IgD-negative memory B cell (primary cell): ENCODE measurements around the gene MOCS1. TPM values are rescaled to one million over a fixed set of nuclear protein-coding genes. Genes with fewer than 3 reads are reported as not detected.

Experiments used
- H3K27ac Mint-ChIP-seq, 3 donors: one replicate each; pipeline ENCODE4 v1.8.0; 2020 to 2022; ENCODE audit warnings: mild to moderate bottlenecking in 3 of 3, mixed read lengths in 3 of 3, moderate library complexity in 1 of 3
- H3K27me3 Mint-ChIP-seq: one replicate; pipeline ENCODE4 v1.8.0; 2021; ENCODE audit warnings: mixed read lengths
- H3K36me3 Mint-ChIP-seq: one replicate; pipeline ENCODE4 v1.8.0; 2020; ENCODE audit warnings: mild to moderate bottlenecking, mixed read lengths
- H3K4me1 Mint-ChIP-seq, 3 donors: one replicate each; pipeline ENCODE4 v1.8.0; 2020 to 2022; ENCODE audit warnings: mixed read lengths in 3 of 3, mild to moderate bottlenecking in 1 of 3
- H3K4me3 Mint-ChIP-seq, 4 donors: one replicate each; pipeline ENCODE4 v1.8.0; 2020 to 2022; ENCODE audit warnings: mild to moderate bottlenecking in 4 of 4, mixed read lengths in 4 of 4, moderate library complexity in 3 of 4
- H3K9me3 Mint-ChIP-seq, 3 donors: one replicate each; pipeline ENCODE4 v1.8.0; 2020 to 2021; ENCODE audit warnings: mixed read lengths in 3 of 3, mild to moderate bottlenecking in 1 of 3
- polyA plus RNA-seq: library from polyadenylated mRNA; unstranded; fragments of 300-500 nt; fragmentation: Illumina TruSeq; gene quantifications from one replicate; pipeline ENCODE4 v1.2.3, GENCODE V29; 2021

The MOCS1 gene
- polyA plus RNA-seq, 1 donor from 2014 or later: 0.19 TPM

DNA sequence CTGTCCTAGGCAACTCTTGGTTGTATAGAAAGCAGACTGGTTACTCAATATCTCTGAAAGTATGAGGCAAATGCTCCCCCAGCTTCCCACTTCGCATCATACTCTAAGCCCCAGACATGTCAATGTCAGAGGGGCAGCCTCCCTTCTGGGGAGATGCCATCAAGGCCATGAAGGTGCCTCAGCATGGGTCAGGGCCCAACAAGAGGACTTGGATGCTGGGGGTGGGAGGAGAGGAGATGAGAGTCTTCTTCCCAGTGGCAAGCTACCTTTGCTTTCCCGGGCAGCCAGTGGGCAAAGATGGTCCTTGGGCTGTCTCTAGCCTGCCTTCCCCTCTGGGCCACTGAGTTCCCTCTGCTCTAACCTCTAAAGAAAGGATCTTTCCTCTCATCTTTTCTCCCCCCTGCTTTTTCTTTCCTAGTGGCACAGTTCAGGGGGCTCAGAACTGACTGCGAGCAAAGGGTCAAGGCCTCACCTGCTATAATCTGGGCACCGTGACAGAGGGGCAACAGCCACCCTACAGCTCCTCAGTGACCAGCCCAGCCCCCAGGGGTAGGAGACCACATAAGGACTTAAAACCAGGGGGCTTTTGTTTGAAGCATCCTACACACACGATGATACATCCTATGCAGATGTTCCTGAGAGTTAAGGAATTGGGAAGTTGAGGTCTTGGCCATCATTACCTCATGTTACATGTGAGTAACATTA lies 26.2 kb downstream of the MOCS1 start:
- Mint-ChIP-seq H3K36me3 (peaks cover 2% of the 10 kb centered on the region), H3K27me3 (peaks cover 3% of the 10 kb centered on the region), H3K27ac (no peak overlapping the region), H3K9me3 (no peaks in the 10 kb centered on the region), H3K4me1 (no peaks in the 10 kb centered on the region), H3K4me3 (no peak overlapping the region)

DNA sequence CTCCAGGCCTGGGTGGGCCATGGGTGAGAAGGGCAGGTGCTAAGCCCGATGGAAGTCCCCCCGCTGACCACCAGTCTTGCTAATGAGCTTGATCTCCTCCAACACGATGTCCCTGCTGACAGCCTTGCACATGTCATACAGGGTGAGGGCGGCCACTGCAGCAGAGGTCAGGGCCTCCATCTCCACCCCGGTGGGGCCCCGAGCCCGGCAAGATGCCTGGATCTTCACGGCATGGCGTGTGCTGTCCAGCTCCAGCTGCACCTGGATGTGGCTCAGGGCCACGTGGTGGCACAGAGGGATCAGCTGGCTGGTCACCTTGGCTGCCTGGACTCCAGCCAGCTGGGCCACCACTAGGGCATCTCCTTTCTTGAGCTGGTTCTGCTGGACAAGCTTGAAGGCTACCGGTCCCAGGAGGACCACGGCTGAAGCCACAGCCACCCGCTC lies 27.9 kb downstream of the MOCS1 start:
- no peaks in the 10 kb centered on the region for H3K9me3 Mint-ChIP-seq
- H3K36me3 Mint-ChIP-seq: peaks cover 2% of the 10 kb centered on the region
- H3K27ac Mint-ChIP-seq: peak overlapping the region in 1 of 3 donors; percentile 54
- H3K27me3 Mint-ChIP-seq: peaks cover 2% of the 10 kb centered on the region
- H3K4me3 Mint-ChIP-seq: no peak overlapping the region
- H3K4me1 Mint-ChIP-seq: no peaks in the 10 kb centered on the region

DNA sequence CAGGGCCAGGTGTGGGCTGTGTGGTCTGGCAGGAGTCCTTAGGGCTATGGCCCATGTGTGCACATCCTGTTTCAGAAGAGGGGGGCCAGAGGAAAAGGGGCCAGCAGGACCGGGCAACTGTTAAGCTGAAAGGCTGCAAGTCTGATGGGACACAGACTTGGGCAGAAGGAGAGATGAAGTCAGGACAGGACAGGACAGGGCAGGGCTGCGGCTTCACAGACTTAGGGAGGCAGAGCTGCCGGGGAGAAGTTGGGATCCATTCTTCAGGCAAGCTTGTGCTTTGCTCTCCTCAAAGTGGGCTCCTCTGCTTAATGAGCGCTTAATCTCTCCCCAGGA lies 28.7 kb downstream of the MOCS1 start:
- Mint-ChIP-seq H3K4me3 (no peak overlapping the region), H3K9me3 (no peaks in the 10 kb centered on the region), H3K36me3 (peaks cover 2% of the 10 kb centered on the region)

DNA sequence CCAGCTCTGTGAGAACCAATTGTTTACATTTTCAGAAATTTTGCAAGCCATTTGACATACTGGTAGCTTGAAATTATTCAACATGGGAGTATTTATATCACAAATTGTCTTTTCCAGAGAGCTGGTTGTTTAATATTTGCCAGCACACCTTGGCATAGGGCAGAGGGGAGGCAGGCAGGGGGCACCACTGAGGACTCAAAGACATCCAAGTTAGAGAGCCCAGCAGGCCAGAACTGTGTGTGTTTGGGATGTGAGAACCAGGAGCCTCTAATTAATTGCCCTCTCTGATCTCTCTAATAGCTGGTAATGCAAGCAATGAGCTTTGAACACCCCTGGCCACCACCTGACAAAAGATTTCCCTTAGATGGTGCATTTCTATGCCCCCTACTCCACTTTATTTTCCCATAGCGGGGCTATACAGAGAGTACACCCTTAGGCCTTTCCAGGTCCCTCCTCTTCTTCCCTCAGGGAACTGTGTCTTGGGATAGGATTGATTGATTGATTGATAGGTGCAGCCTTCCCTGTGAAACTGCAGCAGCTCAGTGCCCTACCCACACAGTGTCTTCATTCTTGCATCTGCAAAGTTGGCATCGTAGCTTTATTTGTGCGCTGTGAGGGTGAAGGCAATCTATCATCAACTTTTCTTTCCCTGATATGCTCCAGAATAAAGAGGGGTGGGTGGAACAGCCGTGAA lies 29.2 kb downstream of the MOCS1 start:
- H3K36me3 Mint-ChIP-seq: peaks cover 2% of the 10 kb centered on the region
- no peaks in the 10 kb centered on the region for H3K4me1 Mint-ChIP-seq
- H3K9me3 Mint-ChIP-seq: no peaks in the 10 kb centered on the region
- no peak overlapping the region for H3K4me3 Mint-ChIP-seq
- peaks cover 2% of the 10 kb centered on the region for H3K27me3 Mint-ChIP-seq
- H3K27ac Mint-ChIP-seq: no peak overlapping the region

More for the DNA sequence above, 28.7 kb downstream of the MOCS1 start:
- no peak overlapping the region for H3K27ac Mint-ChIP-seq
- H3K4me1 Mint-ChIP-seq: no peaks in the 10 kb centered on the region
- H3K27me3 Mint-ChIP-seq: peaks cover 2% of the 10 kb centered on the region

DNA sequence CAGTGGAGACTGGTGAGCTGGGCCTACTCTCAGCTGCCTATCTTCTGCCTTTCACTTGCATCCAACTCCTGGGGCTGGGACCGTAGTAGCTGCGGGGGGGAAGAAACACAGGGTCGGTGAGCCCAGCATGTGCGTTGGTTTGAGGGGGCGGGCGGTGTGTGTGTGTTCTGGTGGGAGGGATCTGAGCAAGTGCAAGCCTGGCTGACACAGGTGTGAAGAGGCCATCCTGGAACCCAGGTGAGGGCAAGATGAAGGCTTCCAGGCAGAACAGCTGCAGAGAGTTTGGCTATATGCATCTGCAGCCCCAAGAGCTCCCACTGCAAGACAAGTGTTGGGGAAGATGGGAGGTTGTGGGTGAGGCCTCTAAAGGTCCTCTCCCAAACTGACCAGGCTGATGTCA lies 30.6 kb downstream of the MOCS1 start:
- H3K36me3 Mint-ChIP-seq: peaks cover 2% of the 10 kb centered on the region
- H3K9me3 Mint-ChIP-seq: no peaks in the 10 kb centered on the region
- no peaks in the 10 kb centered on the region for H3K4me1 Mint-ChIP-seq
- H3K27ac Mint-ChIP-seq: no peak overlapping the region
- H3K4me3 Mint-ChIP-seq: no peak overlapping the region
- H3K27me3 Mint-ChIP-seq: peaks cover 6% of the 10 kb centered on the region

DNA sequence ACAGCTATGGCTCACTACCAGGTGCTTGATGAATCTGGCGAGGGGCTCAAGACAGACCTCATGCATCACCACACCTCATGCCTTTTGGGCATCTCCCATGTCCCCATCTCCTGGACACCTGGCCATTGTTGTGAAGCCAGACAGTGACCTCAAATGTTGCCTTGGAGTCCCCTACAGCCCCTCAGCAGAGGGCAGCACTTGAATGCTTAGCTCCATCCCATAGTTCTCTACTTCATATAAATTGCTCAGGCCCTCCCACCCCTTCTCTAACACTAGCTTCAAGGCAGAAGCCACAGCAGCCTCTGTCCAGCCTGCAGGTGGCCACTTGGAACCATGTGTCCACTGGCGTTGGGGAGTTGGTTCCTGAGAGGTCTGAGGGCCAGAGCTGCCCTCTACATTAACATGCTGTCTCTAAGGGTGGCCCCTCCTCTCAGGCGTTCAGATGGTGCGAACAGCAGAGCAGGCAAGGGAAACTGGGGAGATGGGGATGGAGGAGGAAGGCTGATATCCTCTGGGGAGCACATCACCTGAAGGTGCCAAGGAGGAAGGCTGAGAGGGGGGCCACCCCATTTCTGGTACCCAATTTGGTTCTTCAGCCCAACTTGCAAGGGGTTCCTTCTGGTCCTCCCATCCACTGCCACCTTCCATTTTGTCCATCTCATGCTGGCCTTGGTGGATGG lies 31.3 kb downstream of the MOCS1 start:
- H3K9me3 Mint-ChIP-seq: no peaks in the 10 kb centered on the region
- H3K4me3 Mint-ChIP-seq: no peak overlapping the region
- peaks cover 2% of the 10 kb centered on the region for H3K36me3 Mint-ChIP-seq
- H3K27me3 Mint-ChIP-seq: peaks cover 4% of the 10 kb centered on the region
- H3K4me1 Mint-ChIP-seq: no peaks in the 10 kb centered on the region
- no peak overlapping the region for H3K27ac Mint-ChIP-seq

DNA sequence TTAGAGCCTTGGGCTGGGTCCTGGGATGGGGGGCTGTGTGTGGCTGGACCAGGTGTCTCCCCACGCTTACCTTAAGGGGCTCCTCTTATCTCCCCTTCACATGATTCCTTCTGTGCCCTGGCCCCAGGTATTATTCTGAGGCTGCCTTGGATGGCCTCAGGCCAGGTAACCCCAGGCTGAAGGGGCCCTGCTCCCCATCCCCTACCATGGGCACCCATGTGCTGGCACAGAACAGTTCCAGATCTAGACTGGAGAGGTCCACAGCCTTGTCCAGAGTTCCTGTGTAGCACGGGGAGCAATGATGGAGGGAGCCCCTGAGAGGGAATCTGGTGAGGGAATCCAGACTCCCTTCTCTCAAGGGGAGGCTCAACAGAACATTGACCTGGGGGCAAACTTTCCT lies 32.1 kb downstream of the MOCS1 start:
- Mint-ChIP-seq H3K4me1 (no peaks in the 10 kb centered on the region), H3K36me3 (peaks cover 2% of the 10 kb centered on the region), H3K27me3 (peaks cover 4% of the 10 kb centered on the region), H3K4me3 (no peak overlapping the region), H3K27ac (no peak overlapping the region), H3K9me3 (no peaks in the 10 kb centered on the region)

DNA sequence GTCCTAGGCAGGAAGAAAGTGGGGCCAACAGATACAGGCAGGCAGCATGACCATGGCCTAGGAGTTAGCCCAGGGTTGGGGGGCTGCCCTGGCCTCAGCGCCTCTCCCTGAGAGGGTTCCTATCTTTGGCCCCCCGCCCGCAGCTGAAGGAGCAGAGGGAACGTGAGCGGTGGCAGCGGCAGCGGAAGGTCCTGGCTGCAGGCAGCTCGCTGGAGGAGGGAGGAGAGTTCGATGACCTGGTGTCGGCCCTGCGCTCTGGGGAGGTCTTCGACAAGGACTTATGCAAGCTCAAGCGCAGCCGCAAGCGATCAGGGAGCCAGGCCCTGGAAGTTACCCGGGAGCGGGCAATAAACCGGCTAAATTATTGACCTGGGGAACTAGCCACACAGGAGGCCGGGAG lies 32.6 kb downstream of the MOCS1 start:
- H3K36me3 Mint-ChIP-seq: peaks cover 2% of the 10 kb centered on the region
- H3K4me3 Mint-ChIP-seq: no peak overlapping the region

DNA sequence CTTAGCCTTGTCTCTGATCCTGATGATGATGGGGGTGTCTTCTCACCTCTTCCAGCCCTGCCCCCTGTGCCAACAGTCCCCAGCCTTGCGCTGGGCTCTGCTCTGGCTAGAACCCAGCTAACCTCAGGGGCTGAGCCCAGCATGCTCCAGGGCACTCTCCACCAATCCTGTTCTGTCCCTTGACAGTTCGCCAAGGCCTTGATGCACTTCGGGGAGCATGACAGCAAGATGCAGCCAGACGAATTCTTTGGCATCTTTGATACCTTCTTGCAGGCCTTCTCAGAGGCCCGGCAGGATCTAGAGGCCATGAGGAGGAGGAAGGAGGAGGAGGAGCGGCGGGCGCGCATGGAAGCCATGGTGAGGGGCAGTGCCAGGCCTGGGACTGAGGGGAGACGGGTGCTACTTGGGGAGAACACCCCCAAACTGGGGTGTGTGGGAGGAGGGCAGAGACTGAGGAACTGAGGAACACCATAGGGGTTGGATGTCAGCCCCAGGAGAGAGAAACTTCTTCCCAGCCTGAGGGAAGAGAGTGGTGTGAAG lies 33.1 kb downstream of the MOCS1 start:
- H3K4me1 Mint-ChIP-seq: no peaks in the 10 kb centered on the region
- no peak overlapping the region for H3K27ac Mint-ChIP-seq
- peaks cover 4% of the 10 kb centered on the region for H3K27me3 Mint-ChIP-seq
- H3K36me3 Mint-ChIP-seq: peaks cover 2% of the 10 kb centered on the region
- H3K9me3 Mint-ChIP-seq: no peaks in the 10 kb centered on the region
- H3K4me3 Mint-ChIP-seq: no peak overlapping the region

More for the DNA sequence above, 32.6 kb downstream of the MOCS1 start:
- Mint-ChIP-seq H3K27me3 (peaks cover 4% of the 10 kb centered on the region), H3K9me3 (no peaks in the 10 kb centered on the region), H3K4me1 (no peaks in the 10 kb centered on the region), H3K27ac (no peak overlapping the region)

DNA sequence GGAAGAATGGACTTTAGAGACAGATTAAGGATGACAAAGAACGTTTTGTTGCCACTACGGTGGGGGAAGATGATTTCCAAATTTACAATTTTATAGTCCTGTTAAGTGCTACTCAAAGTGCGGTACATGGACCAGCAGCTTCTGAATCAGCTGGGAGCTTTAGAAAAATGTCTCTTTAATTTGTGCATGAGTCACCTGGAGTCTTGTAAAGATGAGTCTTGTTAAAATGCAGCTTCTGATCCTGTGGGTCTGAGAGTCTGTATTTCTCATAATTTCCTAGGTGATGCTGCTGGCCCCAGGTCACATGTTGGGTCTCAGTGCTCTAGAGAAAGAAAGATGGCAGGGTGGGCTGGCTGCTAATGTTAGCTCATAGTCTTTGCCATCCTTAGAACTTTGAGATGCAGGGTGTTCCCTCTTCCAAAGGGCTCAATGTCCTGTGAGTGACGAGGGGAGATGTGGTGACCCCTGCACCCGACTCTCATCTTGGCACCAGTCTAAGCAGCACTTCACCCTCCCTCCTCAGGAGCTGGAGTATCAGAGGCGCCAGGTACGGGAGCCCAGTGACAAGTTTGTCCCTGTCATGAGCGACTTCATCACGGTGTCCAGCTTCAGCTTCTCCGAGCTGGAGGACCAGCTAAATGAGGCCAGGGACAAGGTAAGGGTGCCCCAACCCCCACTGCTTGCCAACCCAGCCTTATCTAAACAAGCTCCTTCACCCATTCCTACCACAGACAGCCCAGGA lies 34.5 kb downstream of the MOCS1 start:
- Mint-ChIP-seq H3K36me3 (peaks cover under 1% of the 10 kb centered on the region), H3K4me1 (no peaks in the 10 kb centered on the region), H3K27me3 (peaks cover 4% of the 10 kb centered on the region), H3K27ac (no peak overlapping the region), H3K4me3 (no peak overlapping the region), H3K9me3 (no peaks in the 10 kb centered on the region)

DNA sequence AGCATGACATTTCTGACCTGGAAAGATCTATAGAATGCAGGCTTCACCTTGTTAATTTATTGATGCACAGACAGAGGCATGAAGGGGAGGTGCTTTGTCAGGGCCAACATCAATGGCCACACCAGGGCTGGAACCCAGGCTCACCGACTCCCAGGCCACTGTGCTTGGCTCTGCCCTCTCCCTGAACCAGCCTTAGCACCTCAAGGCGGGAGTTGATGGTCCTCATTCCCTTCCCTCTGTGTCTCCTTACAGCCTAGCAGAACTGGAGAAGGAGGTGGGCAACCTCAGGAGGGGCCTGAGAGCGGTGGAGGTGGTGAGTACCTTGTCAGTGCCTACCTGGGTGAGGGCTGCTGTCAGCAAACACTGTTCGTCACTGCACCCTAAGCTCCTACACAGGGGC lies 35.6 kb downstream of the MOCS1 start:
- Mint-ChIP-seq H3K4me3 (no peak overlapping the region), H3K36me3 (no peaks in the 10 kb centered on the region), H3K27me3 (peaks cover 4% of the 10 kb centered on the region), H3K9me3 (no peaks in the 10 kb centered on the region), H3K27ac (no peak overlapping the region), H3K4me1 (no peaks in the 10 kb centered on the region)

DNA sequence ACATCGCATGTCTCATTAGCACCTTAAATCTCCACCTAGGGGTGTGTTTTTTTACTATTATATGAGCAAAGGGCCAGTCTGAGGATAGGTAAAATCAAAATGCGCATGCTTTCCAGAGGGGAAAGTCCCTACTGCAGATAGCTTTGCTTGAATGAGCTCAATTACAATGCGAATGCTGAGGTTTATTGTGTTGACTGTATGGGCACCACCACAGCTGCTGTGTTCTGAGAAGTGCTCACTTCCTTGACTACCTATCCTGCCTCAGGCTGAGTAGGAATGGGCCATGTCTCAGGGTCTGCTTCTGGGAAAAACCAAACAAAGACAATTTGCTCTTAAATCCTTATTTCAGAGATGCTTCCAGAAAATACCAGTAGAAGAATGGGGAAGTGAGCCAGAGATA lies 36.6 kb downstream of the MOCS1 start:
- Mint-ChIP-seq H3K4me3 (no peak overlapping the region), H3K27me3 (peaks cover 4% of the 10 kb centered on the region), H3K9me3 (no peaks in the 10 kb centered on the region), H3K27ac (no peak overlapping the region), H3K4me1 (no peaks in the 10 kb centered on the region), H3K36me3 (no peaks in the 10 kb centered on the region)

DNA sequence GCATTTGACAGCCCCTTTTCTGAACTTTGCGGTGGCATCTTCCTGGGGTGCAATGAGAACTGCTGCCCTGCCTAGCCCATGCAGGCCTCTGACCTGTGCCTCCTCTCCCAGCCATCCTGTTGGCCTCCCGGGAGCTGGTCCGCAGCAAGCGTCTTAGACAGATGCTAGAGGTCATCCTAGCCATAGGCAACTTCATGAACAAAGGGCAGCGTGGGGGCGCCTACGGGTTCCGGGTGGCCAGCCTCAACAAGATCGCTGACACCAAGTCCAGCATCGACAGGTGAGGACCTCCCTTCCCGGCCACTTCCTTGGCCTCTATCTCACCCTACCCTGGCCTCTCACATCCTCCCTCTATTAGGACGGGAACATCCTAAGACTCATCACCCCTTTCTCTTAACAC lies 37.6 kb downstream of the MOCS1 start:
- H3K4me1 Mint-ChIP-seq: no peaks in the 10 kb centered on the region
- H3K27me3 Mint-ChIP-seq: peaks cover 4% of the 10 kb centered on the region
- H3K4me3 Mint-ChIP-seq: no peak overlapping the region
- no peaks in the 10 kb centered on the region for H3K9me3 Mint-ChIP-seq
- H3K27ac Mint-ChIP-seq: no peak overlapping the region
- no peaks in the 10 kb centered on the region for H3K36me3 Mint-ChIP-seq

DNA sequence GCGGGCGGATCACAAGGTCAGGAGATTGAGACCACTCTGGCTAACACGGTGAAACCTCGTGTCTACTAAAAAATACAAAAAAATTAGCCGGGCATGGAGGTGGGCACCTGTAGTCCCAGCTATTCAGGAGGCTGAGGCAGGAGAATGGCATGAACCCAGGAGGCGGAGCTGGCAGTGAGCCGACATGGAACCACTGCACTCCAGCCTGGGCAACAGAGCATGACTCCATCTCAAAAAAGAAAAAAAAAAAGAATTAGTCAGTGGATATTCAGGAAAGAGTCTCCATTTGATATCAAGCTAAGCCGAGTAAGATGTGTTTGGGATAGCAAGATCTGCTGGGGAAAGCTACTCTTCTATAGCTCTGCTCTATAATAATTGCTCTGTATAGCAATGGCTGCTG lies 41.0 kb downstream of the MOCS1 start:
- Mint-ChIP-seq H3K4me1 (no peaks in the 10 kb centered on the region), H3K4me3 (no peak overlapping the region), H3K27me3 (no peaks in the 10 kb centered on the region), H3K9me3 (no peaks in the 10 kb centered on the region), H3K36me3 (no peaks in the 10 kb centered on the region), H3K27ac (no peak overlapping the region)
